HepG2 (cell line): ENCODE measurements around the gene ZMYND8. TPM values are rescaled to one million over a fixed set of nuclear protein-coding genes. Genes with fewer than 3 reads are reported as not detected.

ENCODE experiments used
- CBFB ChIP-seq: sonication (generic); formaldehyde crosslinking; IDR thresholded peaks from 2 replicates; pipeline ENCODE4 v1.4.0; 2020; ENCODE audit warnings: missing genetic modification reagents
- CBX1 ChIP-seq: IDR thresholded peaks from one replicate; pipeline ENCODE4 v1.6.1; 2016; ENCODE audit warnings: antibody characterized with exemption, low read depth
- CREM ChIP-seq, 2 experiments: sonication (generic) in 1 of 2; formaldehyde crosslinking in 1 of 2; IDR thresholded peaks; 2 replicates each; pipeline versions ENCODE4 v1.4.0 to v1.6.1; 2016 to 2020; ENCODE audit warnings: antibody characterized with exemption in 1 of 2, mild to moderate bottlenecking in 1 of 2, missing genetic modification reagents in 1 of 2
- FLYWCH1 ChIP-seq: sonication (generic); formaldehyde crosslinking; IDR thresholded peaks from 2 replicates; pipeline ENCODE4 v1.8.1; 2023; ENCODE audit warnings: mild to moderate bottlenecking, missing genetic modification reagents
- GPBP1L1 ChIP-seq: sonication (generic); formaldehyde crosslinking; IDR thresholded peaks from 2 replicates; pipeline ENCODE4 v1.5.0; 2020; ENCODE audit warnings: mild to moderate bottlenecking, missing genetic modification reagents
- IRF1 ChIP-seq: sonication (generic); formaldehyde crosslinking; IDR thresholded peaks from 2 replicates; pipeline ENCODE4 v1.4.0; 2020; ENCODE audit warnings: low read depth, mild to moderate bottlenecking, missing genetic modification reagents
- NFE2L1 ChIP-seq: sonication (generic); formaldehyde crosslinking; IDR thresholded peaks from 2 replicates; pipeline ENCODE4 v1.4.0; 2020; ENCODE audit warnings: missing genetic modification reagents, mild to moderate bottlenecking, borderline replicate concordance
- ONECUT2 ChIP-seq: sonication (generic); formaldehyde crosslinking; IDR thresholded peaks from 2 replicates; pipeline ENCODE4 v1.4.0; 2020; ENCODE audit warnings: missing genetic modification reagents
- PAX8 ChIP-seq: sonication (generic); formaldehyde crosslinking; IDR thresholded peaks from 2 replicates; pipeline ENCODE4 v1.8.0; 2022; ENCODE audit warnings: mild to moderate bottlenecking, missing genetic modification reagents, borderline replicate concordance
- PAXIP1 ChIP-seq: sonication (generic); formaldehyde crosslinking; conservative IDR thresholded peaks from 2 replicates; pipeline ENCODE4 v1.4.0; 2020; ENCODE audit warnings: mild to moderate bottlenecking, missing genetic modification reagents, moderate library complexity
- TOE1 ChIP-seq: sonication (generic); formaldehyde crosslinking; IDR thresholded peaks from 2 replicates; pipeline ENCODE4 v1.4.0; 2020; ENCODE audit warnings: mild to moderate bottlenecking, missing genetic modification reagents
- USF2 ChIP-seq, 2 experiments: sonication (generic) in 1 of 2; formaldehyde crosslinking in 1 of 2; IDR thresholded peaks; 2 replicates each; pipeline versions ENCODE4 v1.5.1 to v1.6.1; 2011 to 2020; ENCODE audit warnings: borderline replicate concordance in 1 of 2, low read depth in 1 of 2, low read length in 1 of 2, mild to moderate bottlenecking in 1 of 2, missing genetic modification reagents in 1 of 2, moderate library complexity in 1 of 2
- ZBTB34 ChIP-seq: sonication (generic); formaldehyde crosslinking; IDR thresholded peaks from 2 replicates; pipeline ENCODE4 v1.8.0; 2022; ENCODE audit warnings: mild to moderate bottlenecking, missing genetic modification reagents
- ZEB1 ChIP-seq: IDR thresholded peaks from 2 replicates; pipeline ENCODE4 v1.6.1; 2012; ENCODE audit warnings: mild to moderate bottlenecking, low read depth, inconsistent platforms; ENCODE audit not compliant: insufficient replicate concordance
- ZNF20 ChIP-seq: sonication (generic); formaldehyde crosslinking; IDR thresholded peaks from 2 replicates; pipeline ENCODE4 v1.4.0; 2020; ENCODE audit warnings: mild to moderate bottlenecking, moderate library complexity, missing genetic modification reagents
- ZNF232 ChIP-seq: sonication (generic); formaldehyde crosslinking; IDR thresholded peaks from 2 replicates; pipeline ENCODE4 v1.4.0; 2020; ENCODE audit warnings: missing genetic modification reagents, borderline replicate concordance
- ZNF292 ChIP-seq: sonication (generic); formaldehyde crosslinking; IDR thresholded peaks from 2 replicates; pipeline ENCODE4 v1.8.1; 2022; ENCODE audit warnings: mild to moderate bottlenecking, low read depth, missing genetic modification reagents, borderline replicate concordance
- ZNF746 ChIP-seq: sonication (generic); formaldehyde crosslinking; IDR thresholded peaks from 2 replicates; pipeline ENCODE4 v1.8.0; 2022; ENCODE audit warnings: mild to moderate bottlenecking, missing genetic modification reagents
- polyA plus RNA-seq, 8 experiments: library from polyadenylated mRNA; depleted of rRNA in 3 of 8; stranded (reverse) in 7 of 8; unstranded in 1 of 8; fragments of >200 nt; fragmentation: Illumina TruSeq in 4 of 8; extraction: Trizol in 4 of 8; gene quantifications; 2 replicates each; pipeline versions ENCODE4 v1.2.1 to v1.2.3, GENCODE V29; 2011 to 2016; ENCODE audit warnings: low read depth in 4 of 8, missing spikeins in 1 of 8, mixed read lengths in 1 of 8; ENCODE audit not compliant: insufficient read depth in 1 of 8
- total RNA-seq, 5 experiments: library from RNA; depleted of rRNA; stranded (reverse); fragments of >200 nt; fragmentation: Illumina TruSeq; extraction: Trizol; gene quantifications; 2 replicates each; pipeline ENCODE4 v1.2.3, GENCODE V29; 2016; ENCODE audit warnings: low read depth in 1 of 5

Gene ZMYND8
- total and polyA plus RNA-seq, 2 of the 13 experiments (the other 11 are each of a cell fraction or from before 2014, with no cell fraction given), result 53.9 to 84.7 TPM

- no peak for TF ChIP-seq TOE1 (CRISPR knock-in tag)
- peak; percentile 30 for TF ChIP-seq CBX1
- TF ChIP-seq NFE2L1 (CRISPR knock-in tag), result no peak
- 0 out of 2 replicates have a peak, but pooled peaks have one; percentile 53 for TF ChIP-seq IRF1 (CRISPR knock-in tag)
- no peak for TF ChIP-seq PAX8 (CRISPR knock-in tag)
- no peak for TF ChIP-seq ZNF746
- no peak for TF ChIP-seq GPBP1L1 (CRISPR knock-in tag)
- TF ChIP-seq ZEB1, result peak; percentile 92
- no peak for TF ChIP-seq ZNF20 (CRISPR knock-in tag)
- TF ChIP-seq USF2 (IDR thresholded peaks at IDR 0.05; ENCODE audit: low read depth, low read length), result no peak
- no peak for TF ChIP-seq USF2 (CRISPR knock-in tag; IDR thresholded peaks at IDR 0.05; ENCODE audit: borderline replicate concordance)
- TF ChIP-seq ZNF232 (CRISPR knock-in tag), result no peak
- peak; percentile 67 for TF ChIP-seq ONECUT2
- TF ChIP-seq CREM (IDR thresholded peaks at IDR 0.05), result peak; percentile 76
- TF ChIP-seq CREM (CRISPR knock-in tag; IDR thresholded peaks at IDR 0.05), result no peak
- peak; percentile 63; the same call in 1 of the 2 replicates for TF ChIP-seq CBFB (CRISPR knock-in tag)
- TF ChIP-seq ZNF292 (CRISPR knock-in tag), result 0 out of 2 replicates have a peak, but pooled peaks have one; percentile 11
- peak; percentile 73; the same call in 1 of the 2 replicates for TF ChIP-seq ZBTB34
- peak; percentile 86 for TF ChIP-seq PAXIP1
- TF ChIP-seq FLYWCH1 (CRISPR knock-in tag), result no peak
These were observed 35.3 kb downstream of the ZMYND8 start (continued) for GRCh38 chr20:47320990-47321805.
